NCI-H2227 (cell line): ENCODE measurements around the gene TRHDE.

Experiments
- DNase-seq: peaks from one replicate; lab custom pipeline; 2025; ENCODE audit not compliant: unreplicated experiment; lab: John Stamatoyannopoulos, UW

Gene TRHDE

GRCh38 chr12:72272731-72273498, 745 bp downstream of the TRHDE start:
- DNase-seq = peak; percentile 72

GRCh38 chr12:72273499-72273837, 1.3 kb downstream of the TRHDE start:
- DNase-seq = no peak

GRCh38 chr12:72273851-72274351, 1.7 kb downstream of the TRHDE start:
- DNase-seq = peak; percentile 37

- DNase-seq = no peak
These were observed 2.8 kb downstream of the TRHDE start for GRCh38 chr12:72274931-72275330.

- no peak for DNase-seq
These were observed 3.4 kb downstream of the TRHDE start for GRCh38 chr12:72275526-72275925.

GRCh38 chr12:72276181-72276805, 4.1 kb downstream of the TRHDE start:
- no peak for DNase-seq

GRCh38 chr12:72277415-72277814, 5.2 kb downstream of the TRHDE start:
- DNase-seq = no peak

GRCh38 chr12:72278894-72279293, 6.7 kb downstream of the TRHDE start:
- no peak for DNase-seq

GRCh38 chr12:72281126-72281525, 9.0 kb downstream of the TRHDE start:
- DNase-seq = no peak

GRCh38 chr12:72282721-72283120, 10.6 kb downstream of the TRHDE start:
- peak; percentile 18 for DNase-seq

GRCh38 chr12:72285861-72286260, 13.7 kb downstream of the TRHDE start:
- no peak for DNase-seq

- DNase-seq = no peak
These were observed 14.4 kb downstream of the TRHDE start for GRCh38 chr12:72286526-72286925.

GRCh38 chr12:72288436-72288835, 16.3 kb downstream of the TRHDE start:
- no peak for DNase-seq

GRCh38 chr12:72288911-72289310, 16.7 kb downstream of the TRHDE start:
- DNase-seq = no peak

GRCh38 chr12:72289633-72290032, 17.5 kb downstream of the TRHDE start:
- no peak for DNase-seq

GRCh38 chr12:72291175-72291574, 19.0 kb downstream of the TRHDE start:
- DNase-seq = no peak

GRCh38 chr12:72293701-72294100, 21.5 kb downstream of the TRHDE start:
- DNase-seq = no peak

GRCh38 chr12:72295101-72295500, 22.9 kb downstream of the TRHDE start:
- no peak for DNase-seq

GRCh38 chr12:72295744-72296143, 23.6 kb downstream of the TRHDE start:
- DNase-seq = no peak

- DNase-seq = no peak
These were observed 24.2 kb downstream of the TRHDE start for GRCh38 chr12:72296389-72296788.

GRCh38 chr12:72297666-72298065, 25.5 kb downstream of the TRHDE start:
- DNase-seq = no peak

- DNase-seq = no peak
These were observed 28.6 kb downstream of the TRHDE start for GRCh38 chr12:72300728-72301127.

GRCh38 chr12:72304751-72305150, 32.6 kb downstream of the TRHDE start:
- no peak for DNase-seq
